Upper lobe of left lung (tissue), 6 donors: ENCODE measurements around the gene GPR180. TPM values are rescaled to one million over a fixed set of nuclear protein-coding genes. Genes with fewer than 3 reads are reported as not detected.

ENCODE experiments used
- ATAC-seq, 2 donors: fragments of 200-7000 bp; cut with Tn5 transposase; one replicate each; pipeline ENCODE4 v1.9.1; 2022; ENCODE audit warnings: mild to moderate bottlenecking in 2 of 2, moderate library complexity in 2 of 2; ENCODE audit not compliant: low FRiP score in 2 of 2
- DNase-seq, 2 donors: peaks; one replicate each; pipeline ENCODE4 v3.0.0-alpha.2; 2019 to 2020
- H3K27ac ChIP-seq, 4 donors: fragments of 200-600 bp; sonication (generic); one replicate each; pipeline ENCODE4 v1.5.1; 2016 to 2019
- H3K27me3 ChIP-seq, 4 donors: fragments of 200-600 bp; sonication (generic); one replicate each; pipeline ENCODE4 v1.5.1; 2017 to 2019
- H3K36me3 ChIP-seq, 4 donors: fragments of 200-600 bp; sonication (generic); one replicate each; pipeline ENCODE4 v1.5.1; 2016 to 2019
- H3K4me1 ChIP-seq, 4 donors: fragments of 200-600 bp; sonication (generic); one replicate each; pipeline ENCODE4 v1.5.1; 2018 to 2019
- H3K4me3 ChIP-seq, 4 donors: fragments of 200-600 bp; sonication (generic); one replicate each; pipeline ENCODE4 v1.5.1; 2017 to 2019; ENCODE audit warnings: mild to moderate bottlenecking in 2 of 4, moderate library complexity in 1 of 4
- H3K9me3 ChIP-seq, 4 donors: fragments of 200-600 bp; sonication (generic); one replicate each; pipeline ENCODE4 v1.5.1; 2018 to 2019
- CTCF ChIP-seq, 6 experiments: fragments of 450-650 bp in 4 of 6; fragments of 200-600 bp in 2 of 6; sonication (generic) in 2 of 6; IDR thresholded peaks; one replicate each; pipeline ENCODE4 v1.5.1; 2016 to 2019; ENCODE audit warnings: antibody characterized with exemption in 6 of 6
- EP300 ChIP-seq, 4 donors: sonication (generic); formaldehyde crosslinking; IDR thresholded peaks; one replicate each; pipeline ENCODE4 v1.5.1; 2017; ENCODE audit warnings: antibody characterized with exemption in 4 of 4, control low read depth in 2 of 4
- POLR2A ChIP-seq, 4 donors: fragments of 450-650 bp; IDR thresholded peaks; one replicate each; pipeline ENCODE4 v1.5.1; 2016 to 2017; ENCODE audit warnings: antibody characterized with exemption in 4 of 4, mild to moderate bottlenecking in 2 of 4
- POLR2AphosphoS5 ChIP-seq, 2 donors: sonication (generic); formaldehyde crosslinking; IDR thresholded peaks; one replicate each; pipeline ENCODE4 v1.5.1; 2017; ENCODE audit warnings: antibody characterized with exemption in 2 of 2
- WGBS, 2 donors: methylation state at CpG; one replicate each; pipeline ENCODE4 v1.1.5; 2017 to 2018; 5-methylcytosine and 5-hydroxymethylcytosine counted together
- total RNA-seq, 6 donors: library from RNA; depleted of rRNA in 4 of 6; stranded (reverse); fragments of >200 nt in 4 of 6; gene quantifications; one replicate each; pipeline versions ENCODE4 v1.1.0 to v1.2.1, GENCODE V29; 2016 to 2021
- donor health status: DM: no; HTN: no; CAD: no; lungs with moderate emphysema.
- donor health status: DM: no; HTN: yes; CAD: no; lungs with severe emphysema.

GPR180 gene
- total RNA-seq, 6 donors from 2014 or later, result 1.6 to 12.2 (median 3.3) TPM

GRCh38 chr13:94658926-94659597 lies 57.4 kb downstream of the GPR180 start:
- Histone ChIP-seq H3K27me3 (no peaks in the 10 kb centered on the region), H3K9me3 (no peaks in the 10 kb centered on the region), H3K36me3 (no peaks in the 10 kb centered on the region), H3K27ac (no peak overlapping the region), H3K4me3 (no peak overlapping the region), H3K4me1 (no peaks in the 10 kb centered on the region)
- ATAC-seq, result no peak
- no peak for DNase-seq
- WGBS, 2 donors, result 75 to 77% methylated on average over 1 of the region's 1 CpG
- TF ChIP-seq CTCF (IDR thresholded peaks at IDR 0.05) (no peak), POLR2A (IDR thresholded peaks at IDR 0.05) (no peak), EP300 (IDR thresholded peaks at IDR 0.05) (no peak), POLR2AphosphoS5 (IDR thresholded peaks at IDR 0.05) (no peak)

- no peak overlapping the region for H3K27ac ChIP-seq
- no peak for ATAC-seq
- no peaks in the 10 kb centered on the region for H3K4me1 ChIP-seq
- DNase-seq, result no peak
- no peaks in the 10 kb centered on the region for H3K36me3 ChIP-seq
- no peak overlapping the region for H3K4me3 ChIP-seq
- TF ChIP-seq EP300 (IDR thresholded peaks at IDR 0.05) (no peak), POLR2A (IDR thresholded peaks at IDR 0.05) (no peak), CTCF (IDR thresholded peaks at IDR 0.05) (no peak), POLR2AphosphoS5 (IDR thresholded peaks at IDR 0.05) (no peak)
- H3K9me3 ChIP-seq, result no peaks in the 10 kb centered on the region
- no peaks in the 10 kb centered on the region for H3K27me3 ChIP-seq
Measured at GRCh38 chr13:94659598-94659946, 57.9 kb downstream of the GPR180 start.

- Histone ChIP-seq H3K9me3 (no peaks in the 10 kb centered on the region), H3K27ac (no peak overlapping the region), H3K27me3 (no peaks in the 10 kb centered on the region), H3K4me1 (no peaks in the 10 kb centered on the region), H3K4me3 (no peak overlapping the region), H3K36me3 (no peaks in the 10 kb centered on the region)
- ATAC-seq, result no peak
- TF ChIP-seq EP300 (IDR thresholded peaks at IDR 0.05) (no peak), POLR2A (IDR thresholded peaks at IDR 0.05) (no peak), POLR2AphosphoS5 (IDR thresholded peaks at IDR 0.05) (no peak), CTCF (IDR thresholded peaks at IDR 0.05) (no peak)
- WGBS, 2 donors, result 45 to 46% methylated on average over 6 of the region's 6 CpGs
- DNase-seq, result no peak
Measured at GRCh38 chr13:94660695-94661326, 59.2 kb downstream of the GPR180 start.

- H3K27ac ChIP-seq, result no peak overlapping the region
- no peak overlapping the region for H3K4me3 ChIP-seq
- DNase-seq, result no peak
- no peak for ATAC-seq
- H3K4me1 ChIP-seq, result no peaks in the 10 kb centered on the region
- no peaks in the 10 kb centered on the region for H3K9me3 ChIP-seq
- WGBS, 2 donors, result 60 to 65% methylated on average over 5 of the region's 5 CpGs
- TF ChIP-seq CTCF (IDR thresholded peaks at IDR 0.05), result no peak
- TF ChIP-seq POLR2A (IDR thresholded peaks at IDR 0.05), result no peak
- H3K36me3 ChIP-seq, result no peaks in the 10 kb centered on the region
- H3K27me3 ChIP-seq, result no peaks in the 10 kb centered on the region
Measured at GRCh38 chr13:94661406-94661805, 59.7 kb downstream of the GPR180 start.
